Osteoblast (primary cell): ENCODE results near the gene NTSR1. TPM values are rescaled to one million over a fixed set of nuclear protein-coding genes. Genes with fewer than 3 reads are reported as not detected.
A peak's percentile ranks its signal among the peaks of the same experiment; 100 is the strongest.

ENCODE experiments used
- DNase-seq: peaks from one replicate; pipeline ENCODE4 v3.0.0; 2011; ENCODE audit warnings: low spot score, mixed read lengths; ENCODE audit not compliant: insufficient read length; ENCODE audit errors: missing footprints
- H2AFZ ChIP-seq: 2 replicates; pipeline ENCODE4 v1.6.0; 2011; ENCODE audit warnings: mild to moderate bottlenecking, low read length
- H3K27ac ChIP-seq: 2 replicates; pipeline ENCODE4 v1.5.1; 2011; ENCODE audit warnings: mild to moderate bottlenecking, low read depth, low read length, moderate library complexity
- H3K27me3 ChIP-seq: 2 replicates; pipeline ENCODE4 v1.6.0; 2012; ENCODE audit warnings: mild to moderate bottlenecking, control low read depth, inconsistent platforms, low read length, moderate library complexity; ENCODE audit not compliant: insufficient read depth
- H3K36me3 ChIP-seq: 2 replicates; pipeline ENCODE4 v1.5.1; 2011; ENCODE audit warnings: mild to moderate bottlenecking, low read length, control low read depth, moderate library complexity; ENCODE audit not compliant: insufficient read depth
- H3K4me1 ChIP-seq: 2 replicates; pipeline ENCODE4 v1.5.1; 2011; ENCODE audit warnings: mild to moderate bottlenecking, low read length, control low read depth, moderate library complexity; ENCODE audit not compliant: insufficient read depth
- H3K4me2 ChIP-seq: 2 replicates; pipeline ENCODE4 v1.6.0; 2011; ENCODE audit warnings: mild to moderate bottlenecking, low read length; ENCODE audit not compliant: insufficient read depth
- H3K4me3 ChIP-seq: fragments of 200-600 bp; sonication (generic); 3 replicates; pipeline ENCODE4 v1.5.1; 2012; ENCODE audit warnings: mild to moderate bottlenecking, low read length, inconsistent platforms; ENCODE audit not compliant: insufficient read depth
- H3K79me2 ChIP-seq: 2 replicates; pipeline ENCODE4 v1.6.0; 2012; ENCODE audit warnings: mild to moderate bottlenecking, low read length, control low read depth, inconsistent platforms; ENCODE audit not compliant: insufficient read depth
- H3K9me3 ChIP-seq: 2 replicates; pipeline ENCODE4 v1.5.1; 2011; ENCODE audit warnings: low read depth, low read length, control low read depth
- H4K20me1 ChIP-seq: 2 replicates; pipeline ENCODE4 v1.6.0; 2012; ENCODE audit warnings: mild to moderate bottlenecking, low read length, control low read depth; ENCODE audit not compliant: insufficient read depth
- CTCF ChIP-seq: IDR thresholded peaks from 2 replicates; pipeline ENCODE4 v1.5.1; 2011; ENCODE audit warnings: mild to moderate bottlenecking, low read depth, low read length, moderate library complexity; ENCODE audit errors: extremely low read depth
- total RNA-seq: library from RNA; depleted of rRNA; stranded (reverse); fragments of >200 nt; gene quantifications from 2 replicates; pipeline ENCODE4 v1.2.3, GENCODE V29; 2012

The NTSR1 gene
- total RNA-seq, 1 donor, result not detected

- no peak overlapping the region for H2AFZ ChIP-seq
- H3K9me3 ChIP-seq, result no peaks in the 10 kb centered on the region
- H3K27ac ChIP-seq, result no peak overlapping the region
- DNase-seq, result peak; percentile 100
- peaks cover 14% of the 10 kb centered on the region for H3K4me1 ChIP-seq
- no peak overlapping the region for H3K4me3 ChIP-seq
- TF ChIP-seq CTCF, result peak; percentile 86
- H3K36me3 ChIP-seq, result peaks cover 40% of the 10 kb centered on the region
- peaks cover 32% of the 10 kb centered on the region for H3K79me2 ChIP-seq
- no peaks in the 10 kb centered on the region for H3K27me3 ChIP-seq
- no peak overlapping the region for H3K4me2 ChIP-seq
- peaks cover 48% of the 10 kb centered on the region for H4K20me1 ChIP-seq
Measured at GRCh38 chr20:62808211-62808865, 99.7 kb downstream of the NTSR1 start.

GRCh38 chr20:62809530-62810428, 101.1 kb downstream of the NTSR1 start:
- Histone ChIP-seq H3K27me3 (peaks cover 5% of the 10 kb centered on the region), H3K27ac (no peak overlapping the region), H3K9me3 (no peaks in the 10 kb centered on the region), H3K36me3 (peaks cover 40% of the 10 kb centered on the region), H2AFZ (no peak overlapping the region), H3K79me2 (peaks cover 32% of the 10 kb centered on the region), H3K4me2 (no peak overlapping the region), H3K4me3 (no peak overlapping the region), H4K20me1 (peaks cover 56% of the 10 kb centered on the region), H3K4me1 (peaks cover 14% of the 10 kb centered on the region)
- DNase-seq, result no peak
- TF ChIP-seq CTCF, result no peak

GRCh38 chr20:62811320-62811719, 102.7 kb downstream of the NTSR1 start:
- no peak for DNase-seq
- H3K79me2 ChIP-seq, result peaks cover 21% of the 10 kb centered on the region
- no peaks in the 10 kb centered on the region for H3K9me3 ChIP-seq
- H3K27me3 ChIP-seq, result peaks cover 21% of the 10 kb centered on the region
- peaks cover 13% of the 10 kb centered on the region for H3K4me1 ChIP-seq
- no peak overlapping the region for H3K27ac ChIP-seq
- no peak overlapping the region for H3K4me2 ChIP-seq
- H3K36me3 ChIP-seq, result peaks cover 40% of the 10 kb centered on the region
- TF ChIP-seq CTCF, result no peak
- peaks cover 46% of the 10 kb centered on the region for H4K20me1 ChIP-seq
- no peak overlapping the region for H3K4me3 ChIP-seq
- no peak overlapping the region for H2AFZ ChIP-seq

- DNase-seq, result no peak
- H4K20me1 ChIP-seq, result peaks cover 42% of the 10 kb centered on the region
- H3K27me3 ChIP-seq, result peaks cover 24% of the 10 kb centered on the region
- peaks cover 40% of the 10 kb centered on the region for H3K36me3 ChIP-seq
- H3K79me2 ChIP-seq, result peaks cover 17% of the 10 kb centered on the region
- no peak overlapping the region for H2AFZ ChIP-seq
- H3K4me3 ChIP-seq, result no peak overlapping the region
- H3K27ac ChIP-seq, result no peak overlapping the region
- H3K4me2 ChIP-seq, result no peak overlapping the region
- TF ChIP-seq CTCF, result no peak
- H3K4me1 ChIP-seq, result peaks cover 12% of the 10 kb centered on the region
- H3K9me3 ChIP-seq, result no peaks in the 10 kb centered on the region
Measured at GRCh38 chr20:62811720-62812119, 103.1 kb downstream of the NTSR1 start.
